Right cardiac atrium (tissue), 5 donors: Measurements from ENCODE around the gene C1QBP. TPM values are rescaled to one million over a fixed set of nuclear protein-coding genes. Genes with fewer than 3 reads are reported as not detected.

ENCODE experiments used
- ATAC-seq, 2 donors: fragments of 200-7000 bp; cut with Tn5 transposase; one replicate each; pipeline versions ENCODE4 v1.8.0 to v1.9.1; 2020; ENCODE audit warnings: moderate library complexity in 2 of 2, mild to moderate bottlenecking in 1 of 2
- DNase-seq, 3 donors: peaks; one replicate each; pipeline ENCODE4 v3.0.0-alpha.2; 2020
- H3K27ac ChIP-seq: one replicate; pipeline ENCODE4 v1.5.1; 2013; ENCODE audit warnings: mild to moderate bottlenecking, low read length, control low read depth, moderate library complexity
- H3K27me3 ChIP-seq: one replicate; pipeline ENCODE4 v1.6.1; 2013; ENCODE audit not compliant: control insufficient read depth, insufficient read depth
- H3K4me1 ChIP-seq: one replicate; pipeline ENCODE4 v1.6.1; 2013; ENCODE audit warnings: low read length; ENCODE audit not compliant: control insufficient read depth, insufficient read depth
- H3K4me3 ChIP-seq: one replicate; pipeline ENCODE4 v1.5.1; 2013; ENCODE audit warnings: low read length, control low read depth
- H3K9me3 ChIP-seq: one replicate; pipeline ENCODE4 v1.6.1; 2013; ENCODE audit warnings: low read length; ENCODE audit not compliant: control insufficient read depth
- WGBS: extraction: QIAGEN DNeasy Blood & Tissue Kit; methylation state at CpG from one replicate; pipeline ENCODE4 v1.1.7; 2013; 5-methylcytosine and 5-hydroxymethylcytosine counted together
- intact Hi-C, 4 donors: fragments of 100-400 bp; cut with DNase I; formaldehyde crosslinking; loops; one replicate each; pipeline versions ENCODE4 v1.11.0 to v1.14.0; 2022 to 2023
- polyA plus RNA-seq: library from polyadenylated mRNA; stranded (reverse); fragments of 200-250 nt; gene quantifications from one replicate; pipeline ENCODE4 v1.2.3, GENCODE V29; 2013
- total RNA-seq, 4 donors: library from RNA; stranded (reverse); fragmentation: NEBNext Ultra II Directional; extraction: Animal tissue kit (Norgen Biotek cat#: 25700); gene quantifications; one replicate each; pipeline ENCODE4 v1.2.1, GENCODE V29; 2021
- donor health status: healthy with polysubstance abuse.
- donor health status: DM: no; HTN: yes; CAD: no.
- donor health status: DM: no; HTN: no; CAD: no.
- donor health status: DM: no; HTN: yes; CAD: no; lungs with severe emphysema.
- donor health status: DM: yes; HTN: yes; CAD: no.

The C1QBP gene
- total and polyA plus RNA-seq, 5 donors, result 86.7 to 143 (median 96.7) TPM

DNA sequence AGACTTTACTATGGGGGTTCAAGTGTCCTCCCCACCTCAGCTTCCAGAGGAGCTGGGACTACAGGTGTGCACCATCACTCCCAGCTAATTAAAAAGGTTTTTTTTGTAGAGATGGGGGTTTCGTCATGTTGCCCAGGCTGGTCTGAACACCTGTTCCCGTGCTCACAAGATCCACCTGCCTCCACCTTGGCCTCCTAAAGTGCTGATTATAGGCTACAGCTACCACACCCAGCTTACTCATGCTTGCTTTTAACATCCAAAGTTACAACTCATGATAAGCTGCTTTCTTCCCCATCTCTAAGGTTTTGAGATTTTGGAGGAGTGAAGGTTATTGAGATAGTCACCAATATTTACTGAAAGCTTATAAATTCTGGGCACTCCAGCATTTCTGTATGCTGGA, 22.1 kb downstream of the C1QBP start:
- Histone ChIP-seq H3K27me3 (no peaks in the 10 kb centered on the region), H3K27ac (no peak overlapping the region), H3K4me3 (no peak overlapping the region), H3K4me1 (peaks cover 2% of the 10 kb centered on the region), H3K9me3 (no peaks in the 10 kb centered on the region)
- WGBS, result 90% methylated on average over 2 of the region's 2 CpGs
- ATAC-seq, result no peak
- DNase-seq, result no peak
- intact Hi-C loops, result no loop called here

DNA sequence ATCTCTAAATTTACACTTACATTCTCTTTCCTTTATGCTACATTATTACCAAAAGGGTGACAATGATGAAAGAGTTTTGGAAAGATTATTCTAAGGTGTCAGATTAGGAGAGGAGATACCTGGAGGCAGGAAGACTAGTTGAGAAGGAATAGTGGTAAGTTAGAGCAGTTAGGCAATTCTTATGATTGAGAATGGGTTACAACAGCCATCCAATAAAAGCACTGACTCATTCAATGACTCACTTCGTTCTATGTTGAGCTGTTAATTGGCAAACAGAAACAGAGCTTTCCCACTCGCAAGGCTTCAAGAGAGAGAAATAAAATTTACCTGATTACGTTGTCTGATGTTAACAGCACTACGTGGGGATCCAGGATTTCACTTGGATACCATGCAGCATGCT, 25.3 kb downstream of the C1QBP start:
- 71% methylated on average over 4 of the region's 4 CpGs for WGBS
- DNase-seq (no peak), ATAC-seq (peak in 1 of 2 donors; percentile 42)
- H3K27ac ChIP-seq, result no peak overlapping the region
- intact Hi-C loops, result no loop called here
- no peak overlapping the region for H3K4me3 ChIP-seq
- no peaks in the 10 kb centered on the region for H3K27me3 ChIP-seq
- H3K9me3 ChIP-seq, result no peaks in the 10 kb centered on the region
- no peaks in the 10 kb centered on the region for H3K4me1 ChIP-seq

DNA sequence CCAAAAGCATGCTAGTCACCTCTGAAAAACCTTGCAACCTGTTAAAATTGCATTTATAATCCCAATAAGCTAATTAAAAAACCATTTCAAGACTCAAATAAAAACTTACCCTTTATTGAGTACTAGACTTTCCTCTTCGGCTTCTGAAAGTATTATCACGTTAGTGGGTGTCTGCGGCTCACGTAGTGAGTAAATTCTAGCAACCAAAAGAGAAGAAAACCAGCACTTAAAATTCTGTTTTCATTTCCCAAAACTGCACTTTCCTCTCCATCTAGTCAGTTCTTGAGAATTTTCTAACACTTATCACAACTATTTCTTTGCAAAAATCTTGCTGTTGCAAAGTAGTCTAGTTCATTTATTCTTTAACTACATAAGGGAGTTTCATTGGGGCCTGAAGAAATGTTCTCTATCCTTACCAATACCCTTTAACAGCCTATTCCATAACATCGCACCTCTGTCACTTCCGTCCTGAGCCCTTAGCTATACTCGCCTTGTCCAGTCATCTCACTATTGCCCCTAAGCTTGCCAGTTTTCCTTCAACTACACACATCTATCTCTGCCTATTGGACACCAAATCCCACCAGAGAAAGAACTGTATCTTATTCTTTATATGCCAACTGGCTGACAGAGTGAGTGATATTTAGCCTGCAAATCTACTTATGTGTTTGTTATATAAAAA, 28.2 kb downstream of the C1QBP start:
- DNase-seq, result no peak
- Histone ChIP-seq H3K9me3 (no peaks in the 10 kb centered on the region), H3K27ac (no peak overlapping the region), H3K27me3 (no peaks in the 10 kb centered on the region), H3K4me3 (no peak overlapping the region), H3K4me1 (no peaks in the 10 kb centered on the region)
- 95% methylated on average over 7 of the region's 7 CpGs for WGBS
- ATAC-seq, result no peak
- intact Hi-C loops, result no loop called here

DNA sequence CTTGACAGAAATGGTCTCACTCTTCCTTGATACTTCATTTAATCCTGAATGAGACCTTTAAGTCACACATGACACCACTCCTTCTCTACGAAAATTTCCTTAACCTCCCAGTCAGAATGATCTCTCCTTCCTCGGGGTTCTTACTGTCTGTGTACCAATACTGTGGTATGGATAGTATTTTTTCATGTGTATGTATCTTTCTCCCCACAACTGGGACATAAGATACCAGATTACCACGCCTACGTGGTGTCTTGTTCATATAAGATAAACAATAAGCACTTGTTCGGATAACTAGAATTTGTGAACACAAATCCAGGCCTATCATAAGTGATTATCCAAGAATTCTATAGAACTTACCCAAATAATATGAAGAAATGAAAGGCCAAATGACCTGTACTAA, 30.8 kb downstream of the C1QBP start:
- Histone ChIP-seq H3K27me3 (no peaks in the 10 kb centered on the region), H3K9me3 (no peaks in the 10 kb centered on the region), H3K4me1 (no peaks in the 10 kb centered on the region), H3K27ac (no peak overlapping the region), H3K4me3 (no peak overlapping the region)
- intact Hi-C loops, result no loop called here
- WGBS, result 83% methylated on average over 5 of the region's 5 CpGs
- no peak for ATAC-seq
- no peak for DNase-seq

DNA sequence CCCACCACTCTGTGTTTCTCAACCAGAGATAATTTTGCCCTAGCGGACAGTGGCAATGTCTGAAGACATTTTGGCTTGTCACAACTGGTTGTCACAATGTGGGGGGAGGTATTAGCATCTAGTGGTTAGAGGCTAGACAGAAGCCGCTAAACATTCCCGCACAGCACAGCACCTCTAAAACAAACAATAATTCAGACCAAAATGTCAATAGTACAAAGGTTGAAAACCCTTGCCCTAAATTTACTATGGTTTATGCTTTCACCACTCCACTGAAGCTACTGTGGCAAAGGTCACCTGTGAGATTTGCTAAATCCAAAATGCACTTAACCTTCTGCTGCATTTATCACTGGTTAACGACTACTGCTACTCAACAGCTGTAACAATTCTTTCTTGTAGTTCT, 33.6 kb downstream of the C1QBP start:
- intact Hi-C loops, result no loop called here
- DNase-seq, result no peak
- Histone ChIP-seq H3K27me3 (no peaks in the 10 kb centered on the region), H3K9me3 (no peaks in the 10 kb centered on the region), H3K27ac (no peak overlapping the region), H3K4me3 (no peak overlapping the region), H3K4me1 (no peaks in the 10 kb centered on the region)
- ATAC-seq, result no peak
- WGBS, result 89% methylated on average over 4 of the region's 4 CpGs

DNA sequence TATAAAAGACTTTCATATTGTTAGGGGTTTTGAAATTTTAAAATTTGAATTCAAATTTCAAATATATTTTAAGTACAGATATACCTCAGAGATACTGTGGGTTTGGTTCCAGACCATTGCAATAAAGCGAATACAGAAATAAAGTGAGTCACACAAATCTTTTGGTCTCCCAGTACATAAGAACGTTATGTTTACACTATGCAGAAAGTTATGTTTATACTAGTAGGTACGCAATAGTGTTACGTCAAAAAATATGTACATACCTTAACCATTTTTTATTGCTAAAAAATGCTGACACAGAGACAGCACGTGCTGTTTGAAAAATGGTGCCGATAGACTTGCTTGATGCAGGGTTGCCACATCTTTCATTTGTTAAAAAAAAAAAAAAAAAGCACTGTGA, 39.2 kb downstream of the C1QBP start:
- Histone ChIP-seq H3K4me1 (no peaks in the 10 kb centered on the region), H3K27me3 (no peaks in the 10 kb centered on the region), H3K4me3 (no peak overlapping the region), H3K9me3 (no peaks in the 10 kb centered on the region), H3K27ac (no peak overlapping the region)
- 88% methylated on average over 6 of the region's 6 CpGs for WGBS
- intact Hi-C loops, result no loop called here
- DNase-seq (no peak), ATAC-seq (no peak)

DNA sequence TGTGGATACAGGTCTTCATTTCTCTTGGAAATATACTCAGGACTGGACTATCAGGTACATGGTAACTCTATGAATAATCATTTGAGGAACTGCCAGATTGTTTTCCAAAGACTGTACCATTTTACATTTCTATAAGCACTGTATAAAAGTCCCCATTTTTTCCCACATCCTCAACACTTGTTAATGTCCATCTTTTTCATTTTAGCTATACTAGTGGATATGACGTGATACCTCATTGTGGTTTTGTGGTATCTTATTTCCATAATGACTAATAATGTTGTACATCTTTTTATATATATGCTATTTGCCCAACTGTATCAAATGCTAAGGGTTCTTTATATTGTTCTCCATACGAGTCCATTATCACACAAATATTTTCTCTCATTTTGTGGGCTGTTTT, 42.3 kb downstream of the C1QBP start:
- no peaks in the 10 kb centered on the region for H3K4me1 ChIP-seq
- 88% methylated on average over 2 of the region's 2 CpGs for WGBS

DNA sequence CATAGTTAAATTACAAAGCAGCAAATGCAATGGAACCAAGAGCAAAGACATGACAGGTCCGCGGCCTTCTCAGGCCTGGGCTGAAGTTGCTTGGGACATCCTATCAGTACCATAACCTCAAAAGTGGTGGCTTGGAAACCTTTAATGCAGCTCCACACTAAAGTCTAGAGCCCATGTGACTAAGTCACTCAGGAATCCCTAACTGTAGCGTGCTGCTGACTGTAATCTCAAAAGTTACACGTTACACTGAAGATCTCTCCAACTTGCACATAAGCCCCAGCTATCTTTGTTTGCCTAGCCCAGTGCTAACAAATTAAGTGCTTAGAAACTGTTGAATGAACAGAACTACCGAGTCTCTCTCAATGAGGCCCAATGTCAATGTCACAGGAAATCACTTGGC, 47.3 kb downstream of the C1QBP start:
- H3K9me3 ChIP-seq, result no peaks in the 10 kb centered on the region
- no peaks in the 10 kb centered on the region for H3K4me1 ChIP-seq
- peak; percentile 36 to 48 for ATAC-seq
- H3K4me3 ChIP-seq, result no peak overlapping the region
- H3K27ac ChIP-seq, result peak overlapping the region; percentile 20
- no peak for DNase-seq
- H3K27me3 ChIP-seq, result no peaks in the 10 kb centered on the region
- intact Hi-C loops, result no loop called here
- 74% methylated on average over 5 of the region's 5 CpGs for WGBS

More for the DNA sequence above, 42.3 kb downstream of the C1QBP start:
- H3K27me3 ChIP-seq, result no peaks in the 10 kb centered on the region
- ATAC-seq (no peak), DNase-seq (no peak)
- H3K9me3 ChIP-seq, result no peaks in the 10 kb centered on the region
- H3K27ac ChIP-seq, result no peak overlapping the region
- H3K4me3 ChIP-seq, result no peak overlapping the region
- intact Hi-C loops, result no loop called here

Other genes starting within 250 kb of the C1QBP start
- gene ZNF594, start 247.3 kb downstream of the C1QBP start, total RNA-seq, result 1 to 10 TPM; 6.8 to 8.2 (median 7.8) TPM
- 2.4 TPM for gene ZNF594, start 247.3 kb downstream of the C1QBP start, polyA plus RNA-seq
- gene SCIMP, start 204.3 kb downstream of the C1QBP start, total RNA-seq, result 1 to 10 TPM; 1.9 to 3.7 (median 2.8) TPM
- 0.38 TPM for gene SCIMP, start 204.3 kb downstream of the C1QBP start, polyA plus RNA-seq
- gene RABEP1, start 156.9 kb downstream of the C1QBP start, total RNA-seq, result 10 to 100 TPM; 46.1 to 53.2 (median 47.6) TPM
- gene RABEP1, start 156.9 kb downstream of the C1QBP start, polyA plus RNA-seq, result 18.6 TPM
- 10 to 100 TPM; 28.5 to 42.1 (median 33.8) TPM for gene NUP88, start 19.5 kb downstream of the C1QBP start, total RNA-seq
- 38.5 TPM for gene NUP88, start 19.5 kb downstream of the C1QBP start, polyA plus RNA-seq
- gene RPAIN, start 19.0 kb downstream of the C1QBP start, total RNA-seq, result 10 to 100 TPM; 28.3 to 31.4 (median 28.7) TPM
- 46.7 TPM for gene RPAIN, start 19.0 kb downstream of the C1QBP start, polyA plus RNA-seq
- 1 to 10 TPM; 5.1 to 8.5 (median 6.1) TPM for gene DHX33, start 29.8 kb upstream of the C1QBP start, total RNA-seq
- 2.7 TPM for gene DHX33, start 29.8 kb upstream of the C1QBP start, polyA plus RNA-seq
- 10 to 100 TPM; 26.0 to 38.3 (median 34.9) TPM for gene DERL2, start 47.0 kb upstream of the C1QBP start, total RNA-seq
- 43.0 TPM for gene DERL2, start 47.0 kb upstream of the C1QBP start, polyA plus RNA-seq
- gene MIS12, start 47.4 kb upstream of the C1QBP start, total RNA-seq, result 10 to 100 TPM in 3 of 4 donors, 1 to 10 TPM in 1; 8.1 to 12.3 (median 11.0) TPM
- 7.9 TPM for gene MIS12, start 47.4 kb upstream of the C1QBP start, polyA plus RNA-seq
- 10 to 100 TPM; 10.3 to 17.5 (median 11.6) TPM for gene NLRP1, start 145.4 kb upstream of the C1QBP start, total RNA-seq
- gene NLRP1, start 145.4 kb upstream of the C1QBP start, polyA plus RNA-seq, result 14.5 TPM